GM06990 (cell line): ENCODE measurements around the gene CBLC.

Experiments used
- DNase-seq: peaks from one replicate; pipeline ENCODE4 v3.0.0-alpha.2; 2011; ENCODE audit not compliant: insufficient read length; ENCODE audit errors: extremely low read depth
- H3K27me3 ChIP-seq: replicated peaks from 2 replicates; pipeline ENCODE4 v1.6.0; 2011; ENCODE audit warnings: low read length; ENCODE audit not compliant: control insufficient read depth, insufficient read depth
- H3K36me3 ChIP-seq: 2 replicates; pipeline ENCODE4 v1.5.1; 2011; ENCODE audit warnings: low read length; ENCODE audit not compliant: control insufficient read depth, insufficient read depth
- H3K4me3 ChIP-seq: replicated peaks from 2 replicates; pipeline ENCODE4 v1.5.1; 2011; ENCODE audit warnings: low read depth, mild to moderate bottlenecking, control low read depth, low read length
- CTCF ChIP-seq: IDR thresholded peaks from 2 replicates; pipeline ENCODE4 v1.5.1; 2011; ENCODE audit warnings: low read length, control low read depth, mild to moderate bottlenecking, inconsistent platforms; ENCODE audit not compliant: insufficient read depth, poor library complexity, severe bottlenecking

CBLC gene

GRCh38 chr19:44845286-44845611 lies 67.6 kb downstream of the CBLC start:
- no peaks in the 10 kb centered on the region for H3K36me3 ChIP-seq

GRCh38 chr19:44845612-44846454 lies 68.1 kb downstream of the CBLC start, which contains the start of gene NECTIN2:
TSS of gene NECTIN2 (plus strand) at chr19:44846297. CDS start at chr19:44846526, 229 bp downstream.
- DNase-seq = peak; percentile 88
- H3K4me3 ChIP-seq = peak within 1 kb of the TSS; percentile 54
- peak; percentile 66 for TF ChIP-seq CTCF

More at GRCh38 chr19:44845286-44845611, 67.6 kb downstream of the CBLC start:
- no peak for DNase-seq
- H3K4me3 ChIP-seq = no peak overlapping the region
- TF ChIP-seq CTCF = no peak
- H3K27me3 ChIP-seq = no peaks in the 10 kb centered on the region

GRCh38 chr19:44846455-44847143 lies 68.9 kb downstream of the CBLC start:
- no peak for DNase-seq
- no peak for TF ChIP-seq CTCF
- Histone ChIP-seq H3K4me3 (peak overlapping the region; percentile 54), H3K36me3 (no peaks in the 10 kb centered on the region), H3K27me3 (no peaks in the 10 kb centered on the region)

More at GRCh38 chr19:44845612-44846454, 68.1 kb downstream of the CBLC start, which contains the start of gene NECTIN2:
- Histone ChIP-seq H3K27me3 (no peaks in the 10 kb centered on the region), H3K36me3 (no peaks in the 10 kb centered on the region)

- DNase-seq = no peak
- no peak for TF ChIP-seq CTCF
- no peak overlapping the region for H3K4me3 ChIP-seq
Measured at GRCh38 chr19:44847144-44848035, 69.7 kb downstream of the CBLC start.

GRCh38 chr19:44848036-44848811 lies 70.5 kb downstream of the CBLC start:
- no peak for TF ChIP-seq CTCF
- Histone ChIP-seq H3K36me3 (no peaks in the 10 kb centered on the region), H3K4me3 (no peak overlapping the region), H3K27me3 (no peaks in the 10 kb centered on the region)
- DNase-seq = no peak

More at GRCh38 chr19:44847144-44848035, 69.7 kb downstream of the CBLC start:
- no peaks in the 10 kb centered on the region for H3K27me3 ChIP-seq
- H3K36me3 ChIP-seq = no peaks in the 10 kb centered on the region
